ENCODE data around the gene PRSS1. TPM values are rescaled to one million over a fixed set of nuclear protein-coding genes. Genes with fewer than 3 reads are reported as not detected.
"Not testable (repeated sequence)": the region's sequence is repeated elsewhere in the genome, so short reads cannot be mapped to it uniquely, and the experiment has no call there.

PRSS1 gene
- total RNA-seq, 2 experiments from 2014 or later: not detected

GRCh38 chr7:142752376-142753225 is 3.3 kb downstream of the PRSS1 start:
- POLR2A ChIA-PET: no interaction called here

GRCh38 chr7:142753366-142753765 is 4.1 kb downstream of the PRSS1 start:
- DNase-seq (no peak), ATAC-seq (ENCODE audit: low read depth) (no peak)
- H3K27ac Mint-ChIP-seq: no peak overlapping the region
- POLR2A ChIA-PET: no interaction called here
- H3K27me3 Mint-ChIP-seq: peaks cover 2% of the 10 kb centered on the region
- no peak overlapping the region for H3K4me3 Mint-ChIP-seq
- no peaks in the 10 kb centered on the region for H3K9me3 Mint-ChIP-seq
- H3K36me3 Mint-ChIP-seq: no peaks in the 10 kb centered on the region
- H3K4me1 Mint-ChIP-seq: no peaks in the 10 kb centered on the region

More at GRCh38 chr7:142752376-142753225, 3.3 kb downstream of the PRSS1 start:
- no peaks in the 10 kb centered on the region for H3K9me3 Mint-ChIP-seq
- no peaks in the 10 kb centered on the region for H3K36me3 Mint-ChIP-seq
- no peak overlapping the region for H3K27ac Mint-ChIP-seq
- no peaks in the 10 kb centered on the region for H3K4me1 Mint-ChIP-seq
- ATAC-seq (ENCODE audit: low read depth) (no peak), DNase-seq (no peak)
- H3K27me3 Mint-ChIP-seq: peaks cover 5% of the 10 kb centered on the region
- H3K4me3 Mint-ChIP-seq: no peak overlapping the region

GRCh38 chr7:142753925-142754491 is 4.7 kb downstream of the PRSS1 start:
- DNase-seq; H3K9me3 Mint-ChIP-seq; H3K27ac Mint-ChIP-seq; ATAC-seq (ENCODE audit: low read depth); POLR2A ChIA-PET; H3K27me3 Mint-ChIP-seq; H3K4me1 Mint-ChIP-seq; H3K36me3 Mint-ChIP-seq; H3K4me3 Mint-ChIP-seq: not testable (repeated sequence)

GRCh38 chr7:142754681-142755575 is 5.7 kb downstream of the PRSS1 start:
- peaks cover 7% of the 10 kb centered on the region for H3K27me3 Mint-ChIP-seq
- H3K4me1 Mint-ChIP-seq: no peaks in the 10 kb centered on the region
- POLR2A ChIA-PET: no interaction called here
- DNase-seq (no peak), ATAC-seq (ENCODE audit: low read depth) (no peak)
- H3K9me3 Mint-ChIP-seq: no peaks in the 10 kb centered on the region
- H3K4me3 Mint-ChIP-seq: no peak overlapping the region
- no peak overlapping the region for H3K27ac Mint-ChIP-seq
- peaks cover 2% of the 10 kb centered on the region for H3K36me3 Mint-ChIP-seq

- ATAC-seq (ENCODE audit: low read depth); H3K27ac Mint-ChIP-seq; H3K36me3 Mint-ChIP-seq; H3K4me1 Mint-ChIP-seq; H3K27me3 Mint-ChIP-seq; POLR2A ChIA-PET; DNase-seq; H3K4me3 Mint-ChIP-seq; H3K9me3 Mint-ChIP-seq: not testable (repeated sequence)
These were observed 9.0 kb downstream of the PRSS1 start for GRCh38 chr7:142758312-142758711.

GRCh38 chr7:142759433-142759832 is 10.2 kb downstream of the PRSS1 start:
- DNase-seq: no peak
- Mint-ChIP-seq H3K36me3 (peaks cover 2% of the 10 kb centered on the region), H3K9me3 (no peaks in the 10 kb centered on the region), H3K4me3 (no peak overlapping the region), H3K27ac (no peak overlapping the region), H3K27me3 (peaks cover 5% of the 10 kb centered on the region), H3K4me1 (no peaks in the 10 kb centered on the region)
- POLR2A ChIA-PET: no interaction called here
- ATAC-seq (ENCODE audit: low read depth): no peak

- no peak for ATAC-seq (ENCODE audit: low read depth)
- no peak overlapping the region for H3K27ac Mint-ChIP-seq
- no peak for DNase-seq
- H3K9me3 Mint-ChIP-seq: no peaks in the 10 kb centered on the region
- H3K4me1 Mint-ChIP-seq: no peaks in the 10 kb centered on the region
- H3K27me3 Mint-ChIP-seq: peaks cover 5% of the 10 kb centered on the region
- H3K36me3 Mint-ChIP-seq: peaks cover 2% of the 10 kb centered on the region
- POLR2A ChIA-PET: no interaction called here
- no peak overlapping the region for H3K4me3 Mint-ChIP-seq
These were observed 10.9 kb downstream of the PRSS1 start for GRCh38 chr7:142760071-142760642.

GRCh38 chr7:142761606-142762005 is 12.3 kb downstream of the PRSS1 start:
- H3K4me1 Mint-ChIP-seq; ATAC-seq (ENCODE audit: low read depth); H3K4me3 Mint-ChIP-seq; H3K36me3 Mint-ChIP-seq; H3K9me3 Mint-ChIP-seq; H3K27ac Mint-ChIP-seq; POLR2A ChIA-PET; DNase-seq; H3K27me3 Mint-ChIP-seq: not testable (repeated sequence)

GRCh38 chr7:142762104-142762503 is 12.8 kb downstream of the PRSS1 start:
- ATAC-seq (ENCODE audit: low read depth) (no peak), DNase-seq (no peak)
- Mint-ChIP-seq H3K27me3 (peaks cover 5% of the 10 kb centered on the region), H3K27ac (no peak overlapping the region), H3K4me1 (no peaks in the 10 kb centered on the region), H3K4me3 (no peak overlapping the region), H3K36me3 (peaks cover 2% of the 10 kb centered on the region), H3K9me3 (no peaks in the 10 kb centered on the region)
- POLR2A ChIA-PET: no interaction called here

GRCh38 chr7:142767451-142767850 is 18.2 kb downstream of the PRSS1 start:
- POLR2A ChIA-PET: no interaction called here
- Mint-ChIP-seq H3K4me3 (no peak overlapping the region), H3K9me3 (no peaks in the 10 kb centered on the region), H3K27me3 (no peaks in the 10 kb centered on the region), H3K36me3 (no peaks in the 10 kb centered on the region), H3K27ac (no peak overlapping the region), H3K4me1 (peaks cover 7% of the 10 kb centered on the region)
- DNase-seq (no peak), ATAC-seq (ENCODE audit: low read depth) (no peak)

- no peak overlapping the region for H3K27ac Mint-ChIP-seq
- H3K4me3 Mint-ChIP-seq: no peak overlapping the region
- POLR2A ChIA-PET: no interaction called here
- no peaks in the 10 kb centered on the region for H3K36me3 Mint-ChIP-seq
- DNase-seq (no peak), ATAC-seq (ENCODE audit: low read depth) (no peak)
- no peaks in the 10 kb centered on the region for H3K27me3 Mint-ChIP-seq
- H3K9me3 Mint-ChIP-seq: no peaks in the 10 kb centered on the region
- peaks cover 7% of the 10 kb centered on the region for H3K4me1 Mint-ChIP-seq
These were observed 18.6 kb downstream of the PRSS1 start for GRCh38 chr7:142767861-142768260.

- H3K27me3 Mint-ChIP-seq; H3K36me3 Mint-ChIP-seq; DNase-seq; H3K4me1 Mint-ChIP-seq; H3K27ac Mint-ChIP-seq; ATAC-seq (ENCODE audit: low read depth); H3K4me3 Mint-ChIP-seq; POLR2A ChIA-PET; H3K9me3 Mint-ChIP-seq: not testable (repeated sequence)
These were observed 19.6 kb downstream of the PRSS1 start for GRCh38 chr7:142768885-142769284.

GRCh38 chr7:142770661-142771352 is 21.5 kb downstream of the PRSS1 start, which contains the start of gene PRSS2:
Gene PRSS2, plus strand, starts transcription at chr7:142770970. Its CDS starts 13 bp downstream, at chr7:142770983.
- ATAC-seq (ENCODE audit: low read depth): no peak
- DNase-seq: no peak
- Mint-ChIP-seq H3K4me3 (no peak within 1 kb of the TSS), H3K4me1 (peaks cover 7% of the 10 kb centered on the region), H3K9me3 (no peaks in the 10 kb centered on the region), H3K27me3 (no peaks in the 10 kb centered on the region), H3K27ac (peak within 1 kb of the TSS; percentile 25), H3K36me3 (peaks cover 2% of the 10 kb centered on the region)
- POLR2A ChIA-PET: no interaction called here

Data from activated naive CD8-positive, alpha-beta T cell treated with anti-CD3 and anti-CD28 coated beads, Interleukin-2, amount 10 ng/mL, durations not matched to agents 7 days and 5 days (primary cell).